Chondrocyte (in vitro differentiated cells): ENCODE data around the gene CHD8. TPM values are rescaled to one million over a fixed set of nuclear protein-coding genes. Genes with fewer than 3 reads are reported as not detected.
A peak's percentile ranks its signal among the peaks of the same experiment; 100 is the strongest.

Source experiments
- DNase-seq: peaks from one replicate; pipeline ENCODE4 v3.0.0; 2021; ENCODE audit warnings: mixed read lengths, low spot score
- H3K27ac Mint-ChIP-seq: one replicate; pipeline ENCODE4 v1.8.0; 2021; ENCODE audit warnings: mild to moderate bottlenecking, moderate library complexity, mixed read lengths; ENCODE audit not compliant: unreplicated experiment
- H3K27me3 Mint-ChIP-seq: 2 replicates; pipeline ENCODE4 v1.8.0; 2021; ENCODE audit warnings: low read depth, mixed read lengths
- H3K36me3 Mint-ChIP-seq: 2 replicates; pipeline ENCODE4 v1.8.0; 2021; ENCODE audit warnings: low read depth, mixed read lengths
- H3K4me1 Mint-ChIP-seq: 2 replicates; pipeline ENCODE4 v1.8.0; 2021; ENCODE audit warnings: low read depth, mild to moderate bottlenecking, mixed read lengths
- H3K4me3 Mint-ChIP-seq: one replicate; pipeline ENCODE4 v1.8.0; 2021; ENCODE audit warnings: mild to moderate bottlenecking, moderate library complexity, mixed read lengths; ENCODE audit not compliant: unreplicated experiment
- H3K9me3 Mint-ChIP-seq: 2 replicates; pipeline ENCODE4 v1.8.0; 2021; ENCODE audit warnings: low read depth, mixed read lengths
- total RNA-seq: library from RNA; stranded (reverse); gene quantifications from 3 replicates; pipeline ENCODE4 v1.2.1, GENCODE V29; 2021
- TF ChIP-seq, protein P1 (sequence below): fragments of 200-600 bp; sonication (generic); IDR thresholded peaks from 2 replicates; pipeline ENCODE4 v1.5.0; 2021; ENCODE audit warnings: antibody characterized with exemption, mild to moderate bottlenecking, moderate library complexity

Gene CHD8
- total RNA-seq, 1 donor from 2014 or later: 69.7 TPM

DNA sequence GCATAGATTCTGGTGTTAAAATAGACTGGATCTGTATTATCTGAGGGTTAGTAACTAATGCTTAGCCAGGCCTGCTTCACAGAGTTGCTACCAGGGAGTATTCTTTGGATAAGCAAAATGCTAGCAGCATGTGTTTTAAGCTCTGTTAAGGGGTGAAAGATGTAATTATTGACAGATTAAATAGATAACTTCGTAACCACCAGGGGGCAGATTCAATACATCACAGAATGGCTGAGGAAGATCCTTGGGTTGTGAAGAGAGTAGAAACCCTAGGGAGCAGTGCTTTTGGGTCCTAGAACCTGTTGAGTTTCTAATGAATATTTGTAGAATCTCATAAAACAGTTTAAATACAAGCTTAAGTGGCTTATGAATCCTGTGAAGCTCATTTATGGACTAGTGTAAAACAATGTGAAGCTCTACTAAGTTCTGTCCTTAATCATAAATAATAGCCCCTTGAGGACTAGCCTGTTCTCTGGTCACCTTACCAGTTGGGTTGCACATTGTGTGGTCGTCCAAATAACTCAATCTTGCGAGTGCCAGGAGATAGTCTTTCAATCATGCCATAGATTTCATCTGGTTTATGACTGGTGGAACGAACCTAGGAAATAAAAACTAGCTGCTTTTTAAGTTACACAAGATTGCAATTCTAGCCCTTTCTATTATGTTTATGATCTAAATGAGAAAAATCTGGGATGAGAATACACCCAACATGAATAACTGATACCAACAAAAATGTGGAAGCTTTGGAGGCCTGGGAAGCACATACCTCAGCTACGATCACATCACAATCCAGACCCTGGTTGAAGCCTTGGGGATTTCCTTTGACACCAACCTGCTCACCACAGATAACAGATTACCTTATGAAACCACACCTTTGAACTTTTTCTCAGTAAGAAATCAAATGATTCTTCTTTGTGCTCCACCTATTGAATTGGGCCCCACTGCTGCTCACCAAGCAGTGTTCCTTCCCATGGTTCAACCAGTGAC is 42.9 kb upstream of the CHD8 start:
- Mint-ChIP-seq H3K27ac (no peak overlapping the region), H3K4me3 (no peak overlapping the region), H3K36me3 (peaks cover 45% of the 10 kb centered on the region), H3K4me1 (peaks cover 11% of the 10 kb centered on the region), H3K27me3 (no peaks in the 10 kb centered on the region), H3K9me3 (no peaks in the 10 kb centered on the region)
- no peak for DNase-seq
- TF ChIP-seq, protein P1, sequence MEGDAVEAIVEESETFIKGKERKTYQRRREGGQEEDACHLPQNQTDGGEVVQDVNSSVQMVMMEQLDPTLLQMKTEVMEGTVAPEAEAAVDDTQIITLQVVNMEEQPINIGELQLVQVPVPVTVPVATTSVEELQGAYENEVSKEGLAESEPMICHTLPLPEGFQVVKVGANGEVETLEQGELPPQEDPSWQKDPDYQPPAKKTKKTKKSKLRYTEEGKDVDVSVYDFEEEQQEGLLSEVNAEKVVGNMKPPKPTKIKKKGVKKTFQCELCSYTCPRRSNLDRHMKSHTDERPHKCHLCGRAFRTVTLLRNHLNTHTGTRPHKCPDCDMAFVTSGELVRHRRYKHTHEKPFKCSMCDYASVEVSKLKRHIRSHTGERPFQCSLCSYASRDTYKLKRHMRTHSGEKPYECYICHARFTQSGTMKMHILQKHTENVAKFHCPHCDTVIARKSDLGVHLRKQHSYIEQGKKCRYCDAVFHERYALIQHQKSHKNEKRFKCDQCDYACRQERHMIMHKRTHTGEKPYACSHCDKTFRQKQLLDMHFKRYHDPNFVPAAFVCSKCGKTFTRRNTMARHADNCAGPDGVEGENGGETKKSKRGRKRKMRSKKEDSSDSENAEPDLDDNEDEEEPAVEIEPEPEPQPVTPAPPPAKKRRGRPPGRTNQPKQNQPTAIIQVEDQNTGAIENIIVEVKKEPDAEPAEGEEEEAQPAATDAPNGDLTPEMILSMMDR: peak; percentile 84

DNA sequence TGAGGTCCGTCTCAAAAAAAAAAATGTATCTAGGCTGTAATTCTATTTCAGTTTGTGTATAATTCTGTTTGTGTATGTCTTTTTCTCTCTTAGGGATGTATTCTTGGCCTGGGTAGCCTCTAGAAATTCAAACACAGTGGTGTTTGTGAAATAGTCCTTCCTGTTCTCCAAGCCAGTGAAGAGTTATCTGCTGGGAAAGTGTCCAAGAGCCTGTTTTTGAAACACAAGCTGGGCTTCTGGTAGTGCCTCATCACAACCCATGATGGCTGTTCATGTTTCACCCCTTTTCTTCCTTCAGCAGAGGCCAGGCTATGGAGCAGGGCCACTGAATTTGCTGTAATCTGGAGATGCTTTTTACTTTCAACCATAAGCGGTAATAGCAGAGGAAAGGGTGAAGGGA is 40.5 kb upstream of the CHD8 start:
- TF ChIP-seq, protein P1: no peak
- no peaks in the 10 kb centered on the region for H3K27me3 Mint-ChIP-seq
- peak overlapping the region; percentile 33 for H3K27ac Mint-ChIP-seq
- H3K4me1 Mint-ChIP-seq: peaks cover 11% of the 10 kb centered on the region
- no peak overlapping the region for H3K4me3 Mint-ChIP-seq
- H3K9me3 Mint-ChIP-seq: no peaks in the 10 kb centered on the region
- H3K36me3 Mint-ChIP-seq: peaks cover 46% of the 10 kb centered on the region
- DNase-seq: no peak

DNA sequence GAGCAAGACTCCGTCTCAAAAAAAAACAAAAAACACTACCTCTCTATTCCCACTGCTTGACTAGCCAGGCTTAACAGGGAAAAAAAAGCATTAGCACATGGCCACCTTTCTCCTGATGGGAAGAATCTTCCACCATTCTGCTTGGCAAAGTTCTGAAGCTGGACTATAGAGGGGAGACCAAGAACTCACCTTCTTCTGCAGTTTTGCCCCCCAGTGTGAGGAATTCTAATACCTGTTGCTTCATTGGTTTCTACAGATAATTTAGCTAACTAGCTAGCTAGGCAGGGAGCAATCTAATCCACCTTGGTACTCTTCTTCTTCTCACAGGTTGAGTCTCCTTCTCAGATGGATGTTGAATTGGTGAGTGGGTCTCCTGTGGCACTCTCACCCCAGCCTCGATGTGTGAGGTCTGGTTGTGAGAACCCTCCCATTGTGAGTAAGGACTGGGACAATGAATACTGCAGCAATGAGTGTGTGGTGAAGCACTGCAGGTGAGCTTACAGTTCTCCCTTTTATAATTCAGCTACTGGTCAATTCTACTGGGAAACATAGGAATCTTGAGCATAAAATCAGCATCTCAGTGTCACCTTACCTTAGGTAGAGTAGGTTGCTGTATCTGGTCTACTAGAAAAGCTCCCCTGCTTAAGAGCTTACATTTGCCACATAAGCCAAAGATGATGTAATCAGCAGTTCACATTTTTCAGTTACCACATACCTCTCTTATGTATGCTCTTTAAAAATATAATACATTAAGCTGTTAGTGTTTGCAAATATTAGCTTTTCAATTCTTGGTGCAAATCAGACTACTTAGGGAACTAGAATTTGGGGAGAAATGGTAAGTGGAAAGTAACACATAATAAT is 39.2 kb upstream of the CHD8 start:
- Mint-ChIP-seq H3K4me3 (no peak overlapping the region), H3K27ac (peak overlapping the region; percentile 93), H3K4me1 (peaks cover 11% of the 10 kb centered on the region), H3K36me3 (peaks cover 43% of the 10 kb centered on the region), H3K9me3 (no peaks in the 10 kb centered on the region), H3K27me3 (no peaks in the 10 kb centered on the region)
- no peak for DNase-seq
- TF ChIP-seq, protein P1: no peak

DNA sequence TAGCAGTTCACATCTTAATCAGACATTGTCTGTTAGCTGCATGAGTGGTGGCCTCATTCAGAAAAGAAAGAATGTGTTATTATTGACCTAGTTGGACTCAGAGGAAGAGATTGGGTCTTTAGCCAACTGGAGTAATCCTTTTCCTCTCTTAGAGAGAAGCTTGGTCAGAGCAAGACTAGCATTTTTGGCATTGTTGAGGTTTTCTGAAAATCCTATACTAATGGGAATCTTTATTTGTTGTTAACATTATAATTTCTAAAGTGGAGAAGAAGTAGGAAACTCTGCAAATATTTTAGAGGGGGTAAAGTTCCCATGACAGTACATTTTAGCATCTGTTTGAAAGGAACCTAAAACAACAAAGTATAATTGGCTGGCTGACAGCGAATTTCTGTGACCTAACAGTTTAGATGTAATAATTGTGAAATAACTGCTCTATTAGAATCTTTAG is 30.7 kb upstream of the CHD8 start:
- Mint-ChIP-seq H3K4me1 (peaks cover 13% of the 10 kb centered on the region), H3K27me3 (no peaks in the 10 kb centered on the region), H3K9me3 (no peaks in the 10 kb centered on the region), H3K36me3 (peaks cover 13% of the 10 kb centered on the region), H3K4me3 (no peak overlapping the region), H3K27ac (peak overlapping the region; percentile 73)
- TF ChIP-seq, protein P1: no peak
- DNase-seq: no peak
